A549 (cell line): ENCODE measurements around the gene NXN. TPM values are rescaled to one million over a fixed set of nuclear protein-coding genes. Genes with fewer than 3 reads are reported as not detected.

Experiments
- ATAC-seq, 2 experiments: fragments of 200-7000 bp in 1 of 2; fragments of >200 bp in 1 of 2; cut with Nextera tagmentation in 1 of 2; cut with Tn5 transposase in 1 of 2; 3 replicates each; pipeline versions ENCODE4 v1.8.0 to v1.9.1; 2018 to 2020; ENCODE audit warnings: mild to moderate bottlenecking in 1 of 2, moderate library complexity in 1 of 2
- CTCF ChIA-PET: fragments of 300-600 bp; sonication (Branson Sonifier 250); formaldehyde crosslinking; extraction: SDS; loops from one replicate; lab custom pipeline; 2021; ENCODE audit warnings: antibody characterized with exemption, inconsistent platforms; lab: Yijun Ruan, JAX
- POLR2A ChIA-PET: fragments of 350-600 bp; formaldehyde crosslinking; extraction: SDS; loops from one replicate; lab custom pipeline; 2021; ENCODE audit warnings: antibody characterized with exemption, inconsistent platforms; lab: Yijun Ruan, JAX
- DNase-seq, 2 experiments: peaks; one replicate each; pipeline versions ENCODE4 v3.0.0 to v3.0.0-alpha.2; 2011 to 2016; ENCODE audit warnings: low read depth in 1 of 2, low spot score in 1 of 2
- FAIRE-seq: peaks from 2 replicates; lab custom pipeline; 2011; peaks lifted over from hg19 to GRCh38; lab: Jason Lieb, UNC
- H3K27ac ChIP-seq, 2 experiments: fragments of >200 bp; sonication (Bioruptor Twin); formaldehyde crosslinking; 3 replicates each; pipeline ENCODE4 v1.5.1; 2016 to 2017
- H3K4me1 ChIP-seq: fragments of >200 bp; sonication (Bioruptor Twin); formaldehyde crosslinking; 3 replicates; pipeline ENCODE4 v1.6.1; 2016
- H3K4me2 ChIP-seq: fragments of >200 bp; sonication (Bioruptor Twin); formaldehyde crosslinking; 3 replicates; pipeline ENCODE4 v1.6.1; 2016
- H3K4me3 ChIP-seq: fragments of >200 bp; sonication (Bioruptor Twin); formaldehyde crosslinking; 3 replicates; pipeline ENCODE4 v1.5.1; 2016
- H3K9me3 ChIP-seq: fragments of >200 bp; sonication (Bioruptor Twin); formaldehyde crosslinking; 3 replicates; pipeline ENCODE4 v1.6.1; 2016
- ATOH8 ChIP-seq: fragments of 250-450 bp; sonication (Bioruptor Pico); IDR thresholded peaks from 2 replicates; pipeline ENCODE4 v1.5.0; 2020; ENCODE audit warnings: low read depth, mild to moderate bottlenecking, moderate library complexity
- BCL3 ChIP-seq: fragments of >200 bp; sonication (Bioruptor Twin); formaldehyde crosslinking; IDR thresholded peaks from 3 replicates; pipeline ENCODE4 v1.6.1; 2016
- CBX8 ChIP-seq: fragments of 200-600 bp; sonication (generic); IDR thresholded peaks from 2 replicates; pipeline ENCODE4 v1.6.1; 2016
- CEBPB ChIP-seq, 2 experiments: fragments of >200 bp in 1 of 2; sonication (Bioruptor Twin) in 1 of 2; formaldehyde crosslinking in 1 of 2; IDR thresholded peaks; 2 replicates each; pipeline ENCODE4 v1.6.1; 2012 to 2016
- CHD2 ChIP-seq: fragments of 150-350 bp; IDR thresholded peaks from 2 replicates; pipeline ENCODE4 v1.6.1; 2014; ENCODE audit warnings: low read length; ENCODE audit not compliant: partially characterized antibody
- CTCF ChIP-seq: fragments of >200 bp; sonication (Bioruptor Twin); formaldehyde crosslinking; IDR thresholded peaks from 3 replicates; pipeline ENCODE4 v1.5.1; 2016
- EHMT2 ChIP-seq: fragments of 200-600 bp; sonication (generic); IDR thresholded peaks from 2 replicates; pipeline ENCODE4 v1.6.1; 2016; ENCODE audit warnings: antibody characterized with exemption, low read depth, mild to moderate bottlenecking, moderate library complexity
- ELK1 ChIP-seq: fragments of 150-350 bp; IDR thresholded peaks from 2 replicates; pipeline ENCODE4 v1.6.1; 2014; ENCODE audit warnings: low read depth, mild to moderate bottlenecking, low read length
- GATA3 ChIP-seq: IDR thresholded peaks from 2 replicates; pipeline ENCODE4 v1.6.1; 2012; ENCODE audit warnings: borderline replicate concordance
- HEYL ChIP-seq: fragments of 250-450 bp; sonication (Bioruptor Pico); IDR thresholded peaks from 2 replicates; pipeline ENCODE4 v1.8.0; 2021; ENCODE audit warnings: mild to moderate bottlenecking, moderate library complexity
- HOXA7 ChIP-seq: fragments of 250-450 bp; sonication (Bioruptor Pico); IDR thresholded peaks from 2 replicates; pipeline ENCODE4 v1.5.0; 2020; ENCODE audit warnings: mild to moderate bottlenecking, moderate library complexity
- HOXB13 ChIP-seq: fragments of 250-450 bp; sonication (Bioruptor Pico); IDR thresholded peaks from 2 replicates; pipeline ENCODE4 v1.5.0; 2020; ENCODE audit warnings: low read depth, mild to moderate bottlenecking, moderate library complexity
- JUNB ChIP-seq: fragments of >200 bp; sonication (Bioruptor Twin); formaldehyde crosslinking; IDR thresholded peaks from 2 replicates; pipeline ENCODE4 v1.6.1; 2016
- MAFK ChIP-seq: fragments of 450-650 bp; IDR thresholded peaks from 2 replicates; pipeline ENCODE4 v1.6.1; 2014; ENCODE audit not compliant: partially characterized antibody
- MAX ChIP-seq: IDR thresholded peaks from 2 replicates; pipeline ENCODE4 v1.6.1; 2012
- PBX3 ChIP-seq: IDR thresholded peaks from 2 replicates; pipeline ENCODE4 v1.6.1; 2012
- POLR2A ChIP-seq: IDR thresholded peaks from 2 replicates; pipeline ENCODE4 v1.6.1; 2012; ENCODE audit warnings: mild to moderate bottlenecking, low read length
- POLR2AphosphoS2 ChIP-seq: conservative IDR thresholded peaks from 2 replicates; pipeline ENCODE4 v1.6.1; 2012; ENCODE audit warnings: low read length, improper control_type of control experiment, inconsistent platforms
- SMC3 ChIP-seq: fragments of >200 bp; sonication (Bioruptor Twin); formaldehyde crosslinking; IDR thresholded peaks from 3 replicates; pipeline ENCODE4 v1.6.1; 2018; ENCODE audit warnings: inconsistent platforms
- TP53 ChIP-seq: fragments of 250-450 bp; sonication (Bioruptor Pico); IDR thresholded peaks from 2 replicates; pipeline ENCODE4 v1.5.0; 2021; ENCODE audit warnings: mild to moderate bottlenecking, moderate library complexity
- ZNF302 ChIP-seq: fragments of 250-450 bp; sonication (Bioruptor Pico); IDR thresholded peaks from 2 replicates; pipeline ENCODE4 v1.9.0; 2021; ENCODE audit warnings: inconsistent platforms, mild to moderate bottlenecking, moderate library complexity
- ZSCAN20 ChIP-seq: fragments of 250-450 bp; sonication (Bioruptor Pico); IDR thresholded peaks from 2 replicates; pipeline ENCODE4 v1.8.0; 2022; ENCODE audit warnings: mild to moderate bottlenecking, moderate library complexity
- WGBS: methylation state at CpG from one replicate; pipeline ENCODE4 v1.1.6; 2017; ENCODE audit errors: missing lambda C conversion rate; 5-methylcytosine and 5-hydroxymethylcytosine counted together
- polyA plus RNA-seq, 4 experiments: library from polyadenylated mRNA; depleted of rRNA in 3 of 4; stranded (reverse); fragments of >200 nt; fragmentation: RNase III in 1 of 4; extraction: RNeasy Plus Mini Kit Qiagen cat#74134 plus additional on column Dnase treatment in 1 of 4; gene quantifications; 2 replicates in 3 of 4; 3 replicates in 1 of 4; pipeline ENCODE4 v1.2.3, GENCODE V29; 2011 to 2017

The NXN gene
- polyA plus RNA-seq, 2 of the 4 experiments (the other 2 are of a cell fraction): 24.6 to 31.1 TPM

- no peak overlapping the region for H3K4me2 ChIP-seq
- ChIA-PET POLR2A (no interaction called here), CTCF (interaction anchor here (0.6 to 2.1 kb wide), 7 partner anchors 9 to 584 kb away, joined by 3 to 6 read pairs (median 3); partner anchors contain the start of gene TIMM22)
- no peaks in the 10 kb centered on the region for H3K9me3 ChIP-seq
- no peak for FAIRE-seq
- no peak overlapping the region for H3K27ac ChIP-seq
- no peak overlapping the region for H3K4me3 ChIP-seq
- ATAC-seq: no peak
- no peak for DNase-seq
- no peak for TF ChIP-seq TP53
- H3K4me1 ChIP-seq: no peaks in the 10 kb centered on the region
- WGBS: 91% methylated on average over 16 of the region's 16 CpGs
Measured at GRCh38 chr17:824378-824777, 155.2 kb downstream of the NXN start.

- POLR2A ChIA-PET: no interaction called here
- no peak for TF ChIP-seq CEBPB (IDR thresholded peaks at IDR 0.05)
- TF ChIP-seq BCL3: no peak
- TF ChIP-seq, all 56 proteins: peak for 0
- CTCF ChIA-PET: interaction anchor here (1.2 kb wide), 1 partner anchor 46 kb away, joined by 3 read pairs; no protein-coding TSS in a partner anchor
- ATAC-seq (no peak), FAIRE-seq (no peak), DNase-seq (no peak)
- Histone ChIP-seq H3K4me2 (no peak overlapping the region), H3K4me3 (no peak overlapping the region), H3K27ac (no peak overlapping the region), H3K9me3 (no peaks in the 10 kb centered on the region), H3K4me1 (no peaks in the 10 kb centered on the region)
- WGBS: 89% methylated on average over 9 of the region's 9 CpGs
Measured at GRCh38 chr17:823501-823902, 156.1 kb downstream of the NXN start.

- ChIA-PET CTCF (interaction anchor here (2.0 kb wide), 2 partner anchors 14 to 162 kb away, joined by 5 to 7 read pairs; no protein-coding TSS in a partner anchor), POLR2A (no interaction called here)
- ATAC-seq (no peak), DNase-seq (no peak), FAIRE-seq (no peak)
- Histone ChIP-seq H3K9me3 (no peaks in the 10 kb centered on the region), H3K4me3 (no peak overlapping the region), H3K27ac (no peak overlapping the region), H3K4me2 (no peak overlapping the region), H3K4me1 (no peaks in the 10 kb centered on the region)
- no peak for TF ChIP-seq CHD2
- no peak for TF ChIP-seq MAFK
- TF ChIP-seq MAX: no peak
- 95% methylated on average over 19 of the region's 19 CpGs for WGBS
Measured at GRCh38 chr17:819251-819650, 160.3 kb downstream of the NXN start.

- ChIA-PET POLR2A (no interaction called here), CTCF (interaction anchor here (0.6 to 2.1 kb wide), 4 partner anchors 19 to 182 kb away, joined by 4 to 14 read pairs (median 4); partner anchors contain the start of gene TIMM22)
- DNase-seq (no peak), FAIRE-seq (no peak), ATAC-seq (no peak)
- Histone ChIP-seq H3K4me2 (no peak overlapping the region), H3K9me3 (no peaks in the 10 kb centered on the region), H3K4me3 (no peak overlapping the region), H3K27ac (no peak overlapping the region), H3K4me1 (no peaks in the 10 kb centered on the region)
- no peak for TF ChIP-seq MAX
- TF ChIP-seq HEYL (CRISPR knock-in tag): no peak
- TF ChIP-seq CBX8: no peak
- no peak for TF ChIP-seq ZSCAN20
- TF ChIP-seq HOXA7 (CRISPR knock-in tag): no peak
- no peak for TF ChIP-seq HOXB13 (CRISPR knock-in tag)
- TF ChIP-seq GATA3: no peak
- TF ChIP-seq ZNF302 (CRISPR knock-in tag): no peak
- no peak for TF ChIP-seq SMC3
- no peak for TF ChIP-seq POLR2AphosphoS2
- TF ChIP-seq ATOH8: no peak
- TF ChIP-seq POLR2A: no peak
- no peak for TF ChIP-seq MAFK
- TF ChIP-seq JUNB: no peak
- TF ChIP-seq CTCF: no peak
- TF ChIP-seq ELK1: no peak
- TF ChIP-seq TP53: no peak
- no peak for TF ChIP-seq PBX3
- no peak for TF ChIP-seq EHMT2
- WGBS: 96% methylated on average over 20 of the region's 20 CpGs
Measured at GRCh38 chr17:814371-814770, 165.2 kb downstream of the NXN start.
